Epithelial cell of esophagus (primary cell): ENCODE results near the gene TCEAL8.

Source experiments
- DNase-seq: peaks from one replicate; pipeline ENCODE4 v3.0.0; 2010; ENCODE audit warnings: low read depth
- H3K4me3 ChIP-seq: 2 replicates; pipeline ENCODE4 v1.5.1; 2011; ENCODE audit warnings: mild to moderate bottlenecking, low read length, control low read depth
- CTCF ChIP-seq: IDR thresholded peaks from 2 replicates; pipeline ENCODE4 v1.5.1; 2011; ENCODE audit warnings: low read depth, mild to moderate bottlenecking, low read length, control low read depth, inconsistent platforms; ENCODE audit not compliant: insufficient read depth; ENCODE audit errors: missing control alignments

TCEAL8 gene

GRCh38 chrX:103274284-103274683 is 19.3 kb upstream of the TCEAL8 start:
- H3K4me3 ChIP-seq, result no peak overlapping the region
- no peak for DNase-seq
- TF ChIP-seq CTCF, result no peak

GRCh38 chrX:103258275-103258674 is 3.3 kb upstream of the TCEAL8 start:
- no peak for TF ChIP-seq CTCF
- DNase-seq, result no peak
- no peak overlapping the region for H3K4me3 ChIP-seq

DNA sequence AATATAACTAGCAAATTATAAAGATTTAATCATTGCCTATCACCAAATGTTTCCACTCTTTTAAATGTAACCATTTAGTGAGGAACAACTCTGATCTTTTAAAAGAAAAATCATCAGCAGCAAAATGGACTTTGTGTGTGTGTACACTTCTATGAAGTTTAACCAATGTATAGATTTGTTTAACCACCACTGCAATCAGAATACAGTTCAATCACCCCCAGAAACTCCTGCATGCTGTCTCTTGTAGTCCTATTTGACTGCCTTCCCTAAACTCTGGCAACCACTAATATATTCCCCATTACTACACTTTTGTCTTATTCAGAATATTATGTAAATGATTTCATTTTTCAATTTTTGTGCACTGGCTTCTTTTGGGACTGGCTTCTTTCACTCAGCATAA is 1.7 kb upstream of the TCEAL8 start:
- H3K4me3 ChIP-seq, result no peak overlapping the region
- no peak for TF ChIP-seq CTCF
- no peak for DNase-seq

DNA sequence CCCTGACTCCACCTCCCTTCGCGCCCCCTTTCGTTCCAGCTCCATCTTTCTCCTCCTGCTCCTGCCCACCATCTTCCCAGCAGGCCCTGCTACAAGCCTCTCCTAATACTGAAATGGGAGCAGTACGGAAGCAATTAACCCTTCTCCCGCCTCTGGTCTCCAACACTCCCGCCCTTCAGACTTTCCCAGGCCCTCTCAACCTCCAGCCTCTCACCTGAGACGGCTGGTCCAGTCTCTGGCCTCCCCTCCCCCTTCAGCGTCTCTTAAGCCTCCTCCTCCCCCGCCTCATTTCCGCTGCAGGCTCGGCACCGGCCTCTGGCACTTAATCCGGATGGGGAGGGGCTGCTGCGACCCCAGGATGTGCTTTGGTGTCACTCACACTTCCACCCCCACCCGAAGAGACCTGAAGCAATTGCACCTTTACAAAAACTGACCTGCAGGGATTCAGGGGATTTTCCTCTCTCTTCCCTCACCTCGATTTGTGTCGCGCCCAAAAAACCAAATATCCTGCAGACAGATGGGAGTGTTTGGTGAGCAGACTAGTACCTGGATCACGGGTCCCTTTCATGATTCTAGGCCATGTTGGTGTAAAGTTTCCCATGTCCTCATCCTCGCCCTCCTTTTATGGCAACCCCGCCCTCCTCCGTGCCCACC is 657 bp downstream of the TCEAL8 start:
- TF ChIP-seq CTCF, result no peak
- DNase-seq, result peak; percentile 23
- peak overlapping the region; percentile 69 for H3K4me3 ChIP-seq

DNA sequence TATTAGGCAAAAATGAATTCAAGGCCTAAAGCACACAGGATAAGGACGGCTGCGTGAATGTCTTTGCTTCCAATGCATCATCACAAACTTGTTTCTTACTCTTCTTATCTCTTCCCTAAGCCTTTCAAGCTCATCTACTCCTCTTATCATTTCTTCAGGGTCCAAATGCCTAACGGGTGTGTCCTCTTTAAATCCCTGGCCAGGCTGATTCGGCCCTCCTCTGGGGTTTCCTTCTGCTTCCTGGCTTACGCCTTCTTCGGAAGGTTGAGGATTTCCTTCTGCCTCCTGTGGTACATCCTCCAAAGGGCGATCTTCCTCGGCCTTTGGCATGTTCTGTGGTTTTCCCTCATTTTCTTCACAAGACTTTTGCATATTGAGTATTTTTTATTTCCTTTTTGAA is 1.3 kb downstream of the TCEAL8 start:
- DNase-seq, result no peak
- TF ChIP-seq CTCF, result no peak
- peak overlapping the region; percentile 69 for H3K4me3 ChIP-seq

- H3K4me3 ChIP-seq, result no peak overlapping the region
- DNase-seq, result peak; percentile 50
- no peak for TF ChIP-seq CTCF
These were observed 4.0 kb downstream of the TCEAL8 start for GRCh38 chrX:103250977-103251376.

DNA sequence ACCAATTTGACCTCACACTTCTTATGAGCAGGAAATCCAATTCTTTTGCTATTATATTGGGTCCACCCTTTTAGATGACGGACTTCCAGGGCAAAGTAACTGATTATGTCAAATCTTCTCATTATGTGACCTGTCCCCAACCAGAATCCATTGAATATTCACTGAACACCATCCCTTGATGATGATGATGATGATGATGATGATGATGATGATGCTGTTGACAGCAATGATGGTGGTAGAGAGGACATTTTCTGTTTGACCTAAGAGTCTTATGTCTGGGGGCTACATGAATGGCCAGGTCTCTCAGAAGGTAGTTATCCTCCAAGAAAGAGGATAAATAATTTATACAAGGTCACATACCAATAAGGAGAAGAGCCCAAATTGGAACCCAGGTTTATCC is 5.2 kb downstream of the TCEAL8 start:
- no peak overlapping the region for H3K4me3 ChIP-seq
- DNase-seq, result no peak
- no peak for TF ChIP-seq CTCF
